Neural crest cell (in vitro differentiated cells): ENCODE measurements around the gene SSBP2. TPM values are rescaled to one million over a fixed set of nuclear protein-coding genes. Genes with fewer than 3 reads are reported as not detected.
"Not testable (repeated sequence)": the region's sequence is repeated elsewhere in the genome, so short reads cannot be mapped to it uniquely, and the experiment has no call there.

ENCODE experiments used
- DNase-seq: peaks from one replicate; pipeline ENCODE4 v3.0.0; 2021; ENCODE audit warnings: low read depth, mixed read lengths, low spot score
- H3K27ac Mint-ChIP-seq: one replicate; pipeline ENCODE4 v1.8.0; 2021; ENCODE audit warnings: mild to moderate bottlenecking, mixed read lengths; ENCODE audit not compliant: unreplicated experiment
- H3K27me3 Mint-ChIP-seq: 2 replicates; pipeline ENCODE4 v1.8.0; 2021; ENCODE audit warnings: low read depth, mild to moderate bottlenecking, mixed read lengths
- H3K36me3 Mint-ChIP-seq: 2 replicates; pipeline ENCODE4 v1.8.0; 2021; ENCODE audit warnings: low read depth, mild to moderate bottlenecking, mixed read lengths
- H3K4me1 Mint-ChIP-seq: 2 replicates; pipeline ENCODE4 v1.8.0; 2021; ENCODE audit warnings: mixed read lengths
- H3K4me3 Mint-ChIP-seq: one replicate; pipeline ENCODE4 v1.8.0; 2021; ENCODE audit warnings: mild to moderate bottlenecking, mixed read lengths
- H3K9me3 Mint-ChIP-seq: 2 replicates; pipeline ENCODE4 v1.8.0; 2021; ENCODE audit warnings: mixed read lengths
- total RNA-seq: library from RNA; stranded (reverse); gene quantifications from 2 replicates; pipeline ENCODE4 v1.2.1, GENCODE V29; 2021
- TF ChIP-seq, protein P1 (sequence below): fragments of 200-600 bp; sonication (generic); conservative IDR thresholded peaks from 2 replicates; pipeline ENCODE4 v1.5.0; 2021; ENCODE audit warnings: antibody characterized with exemption, mild to moderate bottlenecking

Gene SSBP2
- total RNA-seq, 1 donor from 2014 or later: 81.7 TPM

DNA sequence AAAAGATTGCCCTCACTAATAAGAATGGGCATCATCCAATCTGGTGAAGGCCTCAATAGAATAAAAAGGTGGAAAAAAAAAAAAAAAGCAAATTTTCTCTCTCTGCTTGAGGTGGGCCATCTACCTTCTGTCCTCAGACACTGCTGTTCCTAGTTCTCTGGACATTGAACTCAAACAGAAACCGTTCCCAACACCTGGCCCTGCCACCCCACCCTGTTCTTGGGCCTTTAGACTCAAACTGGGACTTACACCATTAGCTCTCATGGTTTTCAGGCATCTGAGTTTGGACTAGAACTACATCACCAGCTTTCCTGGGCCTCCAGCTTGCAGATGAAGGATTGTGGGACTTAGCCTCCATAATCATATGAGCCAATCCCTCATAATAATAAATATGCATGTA lies 71.0 kb downstream of the SSBP2 start:
- TF ChIP-seq, protein P1, sequence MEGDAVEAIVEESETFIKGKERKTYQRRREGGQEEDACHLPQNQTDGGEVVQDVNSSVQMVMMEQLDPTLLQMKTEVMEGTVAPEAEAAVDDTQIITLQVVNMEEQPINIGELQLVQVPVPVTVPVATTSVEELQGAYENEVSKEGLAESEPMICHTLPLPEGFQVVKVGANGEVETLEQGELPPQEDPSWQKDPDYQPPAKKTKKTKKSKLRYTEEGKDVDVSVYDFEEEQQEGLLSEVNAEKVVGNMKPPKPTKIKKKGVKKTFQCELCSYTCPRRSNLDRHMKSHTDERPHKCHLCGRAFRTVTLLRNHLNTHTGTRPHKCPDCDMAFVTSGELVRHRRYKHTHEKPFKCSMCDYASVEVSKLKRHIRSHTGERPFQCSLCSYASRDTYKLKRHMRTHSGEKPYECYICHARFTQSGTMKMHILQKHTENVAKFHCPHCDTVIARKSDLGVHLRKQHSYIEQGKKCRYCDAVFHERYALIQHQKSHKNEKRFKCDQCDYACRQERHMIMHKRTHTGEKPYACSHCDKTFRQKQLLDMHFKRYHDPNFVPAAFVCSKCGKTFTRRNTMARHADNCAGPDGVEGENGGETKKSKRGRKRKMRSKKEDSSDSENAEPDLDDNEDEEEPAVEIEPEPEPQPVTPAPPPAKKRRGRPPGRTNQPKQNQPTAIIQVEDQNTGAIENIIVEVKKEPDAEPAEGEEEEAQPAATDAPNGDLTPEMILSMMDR: no peak
- Mint-ChIP-seq H3K36me3 (peaks cover 56% of the 10 kb centered on the region), H3K27ac (no peak overlapping the region), H3K4me3 (no peak overlapping the region), H3K9me3 (peaks cover 36% of the 10 kb centered on the region), H3K27me3 (no peaks in the 10 kb centered on the region), H3K4me1 (no peaks in the 10 kb centered on the region)
- no peak for DNase-seq

DNA sequence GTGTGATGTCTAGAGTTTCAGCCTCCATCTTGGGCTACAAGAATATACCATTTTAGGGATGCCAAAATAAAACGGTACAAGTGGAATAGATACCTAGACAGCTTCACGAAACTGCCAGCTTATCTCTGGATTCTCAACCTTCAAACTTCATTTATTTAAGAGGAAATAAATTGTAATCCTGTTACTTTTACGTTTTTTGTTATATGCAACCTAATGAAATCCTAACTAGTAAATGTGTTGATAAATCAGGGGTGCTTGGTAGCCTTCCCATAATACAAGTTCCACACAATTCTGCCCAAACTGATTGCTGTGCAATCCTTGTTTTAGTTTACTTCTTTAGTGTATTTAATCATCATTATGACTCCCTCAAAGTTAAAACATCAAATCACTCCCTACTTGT lies 75.5 kb downstream of the SSBP2 start:
- DNase-seq: no peak
- no peaks in the 10 kb centered on the region for H3K27me3 Mint-ChIP-seq
- peaks cover 24% of the 10 kb centered on the region for H3K36me3 Mint-ChIP-seq
- no peaks in the 10 kb centered on the region for H3K4me1 Mint-ChIP-seq
- H3K27ac Mint-ChIP-seq: no peak overlapping the region
- H3K9me3 Mint-ChIP-seq: peaks cover 12% of the 10 kb centered on the region
- TF ChIP-seq, protein P1: no peak
- H3K4me3 Mint-ChIP-seq: no peak overlapping the region

DNA sequence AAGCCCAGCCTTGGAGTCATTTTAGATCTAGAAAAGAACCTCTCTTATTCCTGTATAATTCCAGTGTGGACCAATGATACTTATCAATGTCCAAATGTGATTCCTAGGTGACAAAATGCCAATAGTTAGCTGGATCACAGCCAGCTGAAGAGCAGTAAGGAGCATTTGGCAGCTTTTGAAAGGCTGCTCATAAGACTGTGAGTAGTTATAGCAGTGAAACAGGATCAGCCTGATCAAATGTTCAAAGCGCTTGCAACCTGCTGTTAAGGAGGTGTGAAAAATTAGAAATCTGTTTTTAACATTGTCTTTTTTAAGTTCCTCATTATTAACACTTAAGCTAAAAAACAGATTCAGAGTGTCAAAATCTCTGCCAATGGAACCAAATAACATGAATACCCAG lies 85.1 kb downstream of the SSBP2 start:
- Mint-ChIP-seq H3K36me3 (peaks cover 12% of the 10 kb centered on the region), H3K9me3 (peaks cover 9% of the 10 kb centered on the region), H3K4me3 (no peak overlapping the region), H3K27ac (no peak overlapping the region), H3K27me3 (no peaks in the 10 kb centered on the region), H3K4me1 (no peaks in the 10 kb centered on the region)
- TF ChIP-seq, protein P1: no peak
- no peak for DNase-seq

DNA sequence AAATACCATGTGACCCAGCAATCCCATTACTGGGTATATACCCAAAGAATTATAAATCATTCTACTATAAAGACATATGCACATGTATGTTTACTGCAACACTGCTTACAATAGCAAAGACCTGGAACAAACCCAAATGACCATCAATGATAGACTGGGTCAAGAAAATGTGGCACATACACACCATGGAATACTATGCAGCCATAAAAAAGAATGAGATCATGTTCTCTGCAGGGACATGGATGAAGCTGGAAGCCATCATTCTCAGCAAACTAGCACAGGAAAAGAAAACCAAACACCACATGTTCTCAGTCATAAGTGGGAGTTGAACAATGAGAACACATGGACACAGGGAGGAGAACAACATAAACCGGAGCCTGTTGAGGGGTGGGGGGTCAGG lies 90.3 kb downstream of the SSBP2 start:
- H3K27me3 Mint-ChIP-seq, H3K4me1 Mint-ChIP-seq, H3K4me3 Mint-ChIP-seq, H3K27ac Mint-ChIP-seq, DNase-seq: not testable (repeated sequence)
- H3K9me3 Mint-ChIP-seq: peaks cover 14% of the 10 kb centered on the region
- H3K36me3 Mint-ChIP-seq: peaks cover 20% of the 10 kb centered on the region

DNA sequence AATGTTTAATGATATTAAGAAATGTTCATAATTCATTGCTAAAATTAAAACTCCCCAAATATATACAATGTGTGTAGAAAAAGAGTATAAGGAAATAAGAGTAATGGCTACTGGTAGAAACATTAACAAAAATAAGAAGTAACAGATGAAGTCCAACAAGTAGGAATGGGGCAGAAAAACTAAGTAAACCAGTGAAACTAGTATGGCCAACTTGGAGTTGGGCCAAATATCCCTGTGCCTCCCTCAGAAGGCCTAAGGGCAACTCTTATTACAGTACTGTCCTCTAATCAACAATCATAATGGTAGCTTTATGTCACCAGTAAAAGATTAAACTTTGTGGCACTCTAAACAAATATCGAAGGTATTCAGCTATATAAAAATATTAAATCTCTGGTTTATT lies 93.5 kb downstream of the SSBP2 start:
- peaks cover 30% of the 10 kb centered on the region for H3K36me3 Mint-ChIP-seq
- TF ChIP-seq, protein P1: no peak
- no peaks in the 10 kb centered on the region for H3K4me1 Mint-ChIP-seq
- H3K27me3 Mint-ChIP-seq: no peaks in the 10 kb centered on the region
- no peak overlapping the region for H3K4me3 Mint-ChIP-seq
- no peak overlapping the region for H3K27ac Mint-ChIP-seq
- H3K9me3 Mint-ChIP-seq: peaks cover 11% of the 10 kb centered on the region
- DNase-seq: no peak

DNA sequence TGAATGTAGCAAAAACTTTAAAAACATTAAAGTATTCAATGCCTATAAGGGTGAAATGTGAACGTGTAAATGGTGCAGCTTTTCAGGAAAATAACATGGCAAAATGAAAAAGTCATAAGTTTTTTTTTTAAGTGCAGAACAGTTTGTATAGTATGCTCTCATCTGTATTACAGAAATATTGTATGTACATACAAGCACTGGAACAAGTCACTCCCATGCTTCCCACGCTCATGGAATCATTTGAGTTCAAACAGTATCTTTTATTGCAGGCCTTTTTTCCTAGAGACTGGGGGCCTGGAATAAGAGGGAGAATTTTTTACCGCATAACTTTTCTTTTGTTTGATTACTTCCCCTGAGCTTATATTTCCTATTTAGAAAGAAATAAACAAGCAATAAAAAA lies 94.1 kb downstream of the SSBP2 start:
- TF ChIP-seq, protein P1: no peak
- H3K9me3 Mint-ChIP-seq: peaks cover 9% of the 10 kb centered on the region
- peaks cover 28% of the 10 kb centered on the region for H3K36me3 Mint-ChIP-seq
- no peak overlapping the region for H3K27ac Mint-ChIP-seq
- H3K4me3 Mint-ChIP-seq: no peak overlapping the region
- H3K27me3 Mint-ChIP-seq: no peaks in the 10 kb centered on the region
- DNase-seq: no peak
- H3K4me1 Mint-ChIP-seq: no peaks in the 10 kb centered on the region
